ENCODE measurements around the gene GTF2H2C. TPM values are rescaled to one million over a fixed set of nuclear protein-coding genes. Genes with fewer than 3 reads are reported as not detected.

The GTF2H2C gene
- 16.6 and 20.6 TPM in 2 replicates for total RNA-seq

GRCh38 chr5:69559908-69560330 is at the start of gene GTF2H2C:
Gene GTF2H2C (plus strand): TSS chr5:69560191. CDS start chr5:69565133, 4,942 bp downstream.

Other genes starting within 250 kb of the GTF2H2C start
- 0.72 and 2.4 TPM in 2 replicates for gene CCDC125, start 227.4 kb upstream of the GTF2H2C start, total RNA-seq
- gene AK6, start 190.7 kb upstream of the GTF2H2C start, total RNA-seq: 15.2 and 16.7 TPM in 2 replicates
- 55.6 and 55.9 TPM in 2 replicates for gene TAF9, start 190.7 kb upstream of the GTF2H2C start, total RNA-seq
- 11.6 and 13.0 TPM in 2 replicates for gene RAD17, start 190.4 kb upstream of the GTF2H2C start, total RNA-seq
- gene MARVELD2, start 145.1 kb upstream of the GTF2H2C start, total RNA-seq: 0.32 TPM in 1 of 2 replicates, not detected in the other
- gene OCLN, start 67.4 kb upstream of the GTF2H2C start, total RNA-seq: under 0.01 TPM in 2 replicates

Measured in cardiac atrium fibroblast (primary cell).